HL-60 (cell line): ENCODE results near the gene AKR1B15.

Experiments
- CTCF ChIP-seq: IDR thresholded peaks from one replicate; pipeline ENCODE4 v1.5.1; 2011; ENCODE audit warnings: low read length, control low read depth, inconsistent platforms; ENCODE audit not compliant: insufficient read depth
- REST ChIP-seq: IDR thresholded peaks from 2 replicates; pipeline ENCODE4 v1.6.1; 2012; ENCODE audit warnings: low read depth; ENCODE audit not compliant: insufficient replicate concordance

- TF ChIP-seq CTCF (peak; percentile 51), REST (no peak)
These were observed 34.2 kb upstream of the AKR1B15 start for GRCh38 chr7:134514663-134515062.
